Left ventricle myocardium superior (tissue), 1 donor: ENCODE results near the gene XRRA1. TPM values are rescaled to one million over a fixed set of nuclear protein-coding genes. Genes with fewer than 3 reads are reported as not detected.

Source experiments
- ATAC-seq: fragments of 200-7000 bp; cut with Tn5 transposase; one replicate; pipeline ENCODE4 v1.9.1; 2020; ENCODE audit warnings: mild to moderate bottlenecking, moderate library complexity
- DNase-seq: peaks from one replicate; pipeline ENCODE4 v3.0.0-alpha.2; 2020
- intact Hi-C: fragments of 100-400 bp; cut with micrococcal nuclease; formaldehyde crosslinking; loops from one replicate; pipeline ENCODE4 v1.11.0; 2022
- total RNA-seq: library from RNA; stranded (reverse); fragmentation: NEBNext Ultra II Directional; extraction: Animal tissue kit (Norgen Biotek cat#: 25700); gene quantifications from one replicate; pipeline ENCODE4 v1.2.1, GENCODE V29; 2021
- donor health status: DM: no; HTN: yes; CAD: no; lungs with severe emphysema.

XRRA1 gene
- total RNA-seq, 1 donor from 2014 or later: 7.3 TPM

DNA sequence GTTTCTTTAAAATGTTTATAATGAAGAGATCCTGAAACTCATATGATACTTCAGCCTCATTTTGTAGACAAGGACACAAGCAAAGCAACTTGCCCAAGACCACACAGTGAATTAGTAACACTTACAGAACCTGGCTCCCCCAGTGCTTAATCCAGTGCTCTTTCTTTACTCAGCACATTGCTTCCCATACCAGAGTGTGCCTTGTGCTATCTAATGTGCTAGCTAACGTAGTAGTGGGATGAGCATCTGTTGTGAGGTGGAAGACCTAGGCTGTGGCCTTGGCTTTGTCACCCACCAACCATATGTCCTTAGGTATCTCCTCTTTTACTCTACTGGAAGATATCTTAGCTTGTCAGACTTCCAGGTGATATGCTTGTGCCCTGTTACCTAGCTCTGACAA lies 5.3 kb upstream of the XRRA1 start:
- intact Hi-C loops: no loop called here
- ATAC-seq: no peak

GRCh38 chr11:74953451-74953850 lies 4.6 kb upstream of the XRRA1 start:
- no peak for ATAC-seq
- intact Hi-C loops: no loop called here
- no peak for DNase-seq

More for the DNA sequence above, 5.3 kb upstream of the XRRA1 start:
- DNase-seq: no peak

GRCh38 chr11:74952752-74953151 lies 3.9 kb upstream of the XRRA1 start:
- DNase-seq (no peak), ATAC-seq (no peak)
- intact Hi-C loops: no loop called here

GRCh38 chr11:74951226-74951625 lies 2.3 kb upstream of the XRRA1 start:
- DNase-seq (no peak), ATAC-seq (no peak)
- intact Hi-C loops: no loop called here

DNA sequence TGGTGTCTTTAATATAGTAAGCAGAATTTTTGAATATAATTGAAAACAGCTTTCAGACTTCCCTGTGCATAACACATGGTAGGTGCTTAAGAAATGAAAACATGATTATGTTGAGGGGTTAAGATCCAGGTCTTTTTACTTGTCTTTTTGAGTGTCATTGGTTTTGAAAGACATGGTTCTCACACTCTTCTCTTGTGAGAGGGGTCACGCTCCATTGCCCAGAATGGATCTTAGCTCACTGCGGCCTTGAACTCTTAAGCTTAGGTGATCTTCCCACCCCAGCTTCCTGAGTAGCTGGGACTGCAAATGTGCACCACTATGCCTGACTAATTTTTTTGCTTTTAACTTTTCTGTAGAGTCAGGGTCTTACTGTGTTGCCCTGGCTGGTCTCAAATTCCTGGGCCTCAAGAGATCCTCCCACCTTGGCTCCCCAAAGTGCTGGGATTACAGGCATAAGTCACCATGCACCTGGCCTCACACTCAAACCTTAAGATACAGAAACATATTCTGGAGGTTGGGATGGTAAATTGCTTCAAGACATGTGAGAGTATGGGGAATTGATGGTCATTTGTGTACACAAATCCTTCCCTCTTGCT lies 1.6 kb upstream of the XRRA1 start:
- DNase-seq (no peak), ATAC-seq (no peak)
- intact Hi-C loops: no loop called here

GRCh38 chr11:74949753-74950137 lies 854 bp upstream of the XRRA1 start:
- peak; percentile 12 for ATAC-seq
- no peak for DNase-seq
- intact Hi-C loops: no loop called here

GRCh38 chr11:74948546-74948897 lies 369 bp downstream of the XRRA1 start:
- peak; percentile 21 for ATAC-seq
- intact Hi-C loops: no loop called here
- DNase-seq: no peak

GRCh38 chr11:74942073-74942759 lies 6.7 kb downstream of the XRRA1 start:
- intact Hi-C loops: no loop called here
- DNase-seq (no peak), ATAC-seq (peak; percentile 21)

DNA sequence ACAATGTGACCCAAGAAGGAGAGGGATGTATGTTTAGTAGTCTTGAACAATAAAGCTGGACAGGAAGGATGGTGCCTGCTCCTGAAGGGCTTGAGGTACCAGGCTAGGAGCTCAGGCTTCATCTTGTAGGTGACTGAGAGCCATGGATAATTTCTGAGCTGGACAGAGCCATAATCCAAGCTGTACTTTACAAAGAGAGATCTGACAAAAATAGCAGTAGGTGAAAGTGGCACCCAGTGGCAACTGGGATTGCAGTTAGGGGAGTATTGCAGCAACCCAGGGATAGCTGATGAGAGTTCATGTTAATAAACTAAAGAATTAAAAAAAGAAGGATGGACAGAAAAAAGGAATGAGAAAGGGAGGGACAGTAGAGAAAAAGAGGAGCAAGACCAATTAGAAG lies 7.4 kb downstream of the XRRA1 start:
- no peak for DNase-seq
- intact Hi-C loops: no loop called here
- ATAC-seq: peak; percentile 75

GRCh38 chr11:74937696-74938475 lies 11.0 kb downstream of the XRRA1 start:
- intact Hi-C loops: no loop called here
- ATAC-seq (no peak), DNase-seq (no peak)

DNA sequence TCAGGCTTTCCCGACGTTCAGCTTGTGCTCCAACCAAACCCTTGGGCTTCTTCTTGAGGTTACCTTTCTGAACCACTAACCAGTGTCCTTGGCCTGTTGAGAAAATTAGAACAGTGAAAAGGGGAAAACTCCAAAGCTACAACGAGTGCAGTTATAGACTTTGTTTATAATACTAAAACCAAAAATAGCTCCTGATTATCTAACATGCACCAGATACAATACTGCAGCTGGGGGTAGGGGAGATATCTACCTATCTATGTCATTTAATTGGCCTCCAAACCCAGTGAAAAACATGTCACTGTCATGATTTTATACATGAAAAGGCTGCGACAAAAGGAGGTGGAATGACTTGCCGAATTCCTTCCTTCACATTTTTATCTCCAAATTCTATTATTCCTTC lies 11.9 kb downstream of the XRRA1 start:
- ATAC-seq: no peak
- DNase-seq: no peak
- intact Hi-C loops: no loop called here

DNA sequence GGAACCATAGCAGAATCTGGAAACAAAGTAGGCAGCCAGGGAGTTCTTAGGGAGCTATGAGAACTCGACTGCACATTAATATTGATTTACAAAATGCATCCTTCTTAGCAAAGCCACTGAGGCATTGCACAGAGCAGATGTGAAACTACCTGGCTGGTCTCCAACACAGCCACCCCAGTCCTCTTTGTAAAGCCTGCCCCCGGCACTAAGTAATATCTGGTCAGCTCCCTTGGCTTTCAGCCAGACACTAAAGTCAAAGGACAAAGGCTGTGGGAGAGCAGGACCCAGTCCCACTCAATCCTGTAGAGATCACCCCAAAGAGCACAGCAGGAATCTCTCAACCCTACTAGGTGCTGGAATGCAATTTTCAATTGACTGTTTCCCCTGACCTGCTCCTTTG lies 12.8 kb downstream of the XRRA1 start:
- DNase-seq (no peak), ATAC-seq (no peak)
- intact Hi-C loops: no loop called here

DNA sequence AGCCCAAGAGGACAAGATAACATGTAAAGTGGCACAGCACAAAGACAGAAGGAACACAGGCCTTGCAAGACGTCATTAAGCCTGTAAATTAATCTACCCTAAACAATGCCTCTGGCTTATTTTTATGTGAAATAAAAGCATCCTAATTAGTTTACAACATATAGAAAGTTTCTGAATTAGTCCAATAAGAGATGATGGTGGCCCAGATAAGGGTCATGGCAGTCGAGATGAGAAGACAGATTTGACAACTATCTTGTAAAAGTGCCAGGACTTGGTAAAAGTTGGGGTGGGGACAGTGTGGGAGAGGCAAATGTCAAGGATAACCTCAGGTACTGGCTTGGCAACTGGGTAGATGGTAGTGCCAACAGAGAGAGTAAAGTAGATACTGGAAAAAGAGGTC lies 13.6 kb downstream of the XRRA1 start:
- ATAC-seq (no peak), DNase-seq (no peak)
- intact Hi-C loops: no loop called here

DNA sequence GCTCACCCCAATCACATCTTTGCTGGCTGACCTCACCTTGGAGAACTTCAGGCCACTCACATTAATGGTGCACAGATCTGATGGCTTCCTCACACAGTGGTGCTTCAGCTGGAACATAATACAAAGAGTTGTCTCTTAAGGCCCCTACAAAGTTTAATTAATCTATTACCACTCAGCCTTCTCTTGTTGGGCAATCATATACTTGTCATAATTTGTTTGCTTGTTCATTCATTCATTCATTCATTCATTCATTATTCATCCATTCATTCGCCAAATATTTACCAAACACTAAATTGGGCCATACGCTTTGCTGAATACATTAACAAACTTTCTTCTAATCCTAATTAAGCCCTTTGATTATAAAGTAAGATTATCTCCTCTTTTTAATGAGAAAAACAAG lies 15.1 kb downstream of the XRRA1 start:
- ATAC-seq (no peak), DNase-seq (no peak)
- intact Hi-C loops: loop anchor here (5.0 kb wide), 1 partner anchor 99 kb away; no protein-coding TSS in a partner anchor

DNA sequence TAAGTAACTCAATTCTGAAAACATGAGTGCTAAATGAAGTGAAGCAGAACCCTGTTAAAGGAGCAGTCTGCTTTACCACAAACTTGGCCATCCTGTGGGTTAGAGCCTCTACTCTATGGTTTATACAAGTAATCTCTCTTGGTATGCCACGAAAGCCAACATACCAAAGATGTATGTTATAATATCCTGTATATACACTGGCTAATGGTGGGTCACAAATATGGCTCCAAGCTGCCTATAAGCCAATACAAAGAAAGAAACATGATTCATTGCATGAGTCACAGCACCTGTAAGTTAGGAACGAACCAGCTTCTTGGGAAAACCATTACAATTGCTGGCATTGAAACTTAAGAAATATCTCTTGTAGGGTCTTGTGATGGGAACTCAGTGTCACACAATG lies 16.1 kb downstream of the XRRA1 start:
- no peak for DNase-seq
- ATAC-seq: no peak
- intact Hi-C loops: loop anchor here (5.0 kb wide), 1 partner anchor 100 kb away; no protein-coding TSS in a partner anchor

- no peak for ATAC-seq
- DNase-seq: no peak
- intact Hi-C loops: loop anchor here (5.0 kb wide), 1 partner anchor 100 kb away; no protein-coding TSS in a partner anchor
Observed at GRCh38 chr11:74932169-74932568, 16.7 kb downstream of the XRRA1 start.

DNA sequence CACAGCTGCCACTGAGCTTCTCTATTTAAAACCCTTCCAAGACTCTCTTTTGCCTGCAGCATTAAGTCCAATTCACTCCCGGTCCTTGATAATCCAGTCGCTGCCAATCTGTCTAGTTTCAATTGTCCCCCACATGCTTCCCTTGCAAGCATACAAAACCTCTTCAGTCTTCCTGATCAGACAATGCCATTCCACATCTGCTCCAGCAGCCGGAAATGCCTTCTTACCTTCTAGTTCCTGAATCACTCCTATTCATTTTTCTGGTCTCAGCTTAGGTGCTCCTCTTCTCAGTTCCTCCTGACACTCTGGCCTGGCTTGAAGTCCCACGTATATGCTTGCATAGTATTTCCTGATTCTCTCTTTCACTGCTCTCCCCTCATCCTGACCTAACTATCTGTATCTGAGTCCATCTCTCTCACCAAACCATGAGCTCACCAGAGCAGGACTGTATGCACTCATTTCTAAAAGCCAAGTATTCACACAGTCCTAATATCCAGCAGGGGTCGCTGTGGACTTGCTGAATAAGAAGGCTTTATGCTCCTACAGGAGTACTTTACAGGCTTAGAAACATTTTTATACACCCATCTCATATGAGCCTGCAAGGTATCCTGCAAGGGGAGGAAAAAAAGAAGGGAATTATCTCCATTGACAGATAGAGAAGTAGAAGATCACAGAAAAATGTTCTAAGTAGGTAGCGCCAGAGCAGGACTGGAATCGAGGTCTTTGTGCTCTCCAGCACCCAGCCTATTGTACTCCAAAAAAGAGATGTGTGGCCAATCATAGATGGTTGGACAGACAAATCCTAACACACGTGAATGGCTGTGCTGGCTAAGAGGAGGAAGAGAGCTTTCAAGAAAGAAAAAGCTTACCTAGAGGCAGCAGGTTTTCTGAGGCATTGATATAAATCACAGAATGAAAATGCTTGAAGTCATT lies 19.2 kb downstream of the XRRA1 start:
- DNase-seq: peak; percentile 36
- peak; percentile 88 for ATAC-seq
- intact Hi-C loops: loop anchor here (5.0 kb wide), 1 partner anchor 103 kb away; no protein-coding TSS in a partner anchor

- intact Hi-C loops: no loop called here
- ATAC-seq (no peak), DNase-seq (no peak)
Observed at GRCh38 chr11:74927496-74927895, 21.4 kb downstream of the XRRA1 start.

GRCh38 chr11:74926304-74927030 lies 22.4 kb downstream of the XRRA1 start:
- intact Hi-C loops: no loop called here
- ATAC-seq: no peak
- no peak for DNase-seq
